Stimulated activated CD4-positive, alpha-beta T cell treated with anti-CD3 and anti-CD28 coated beads, TNF-alpha, amount 100 ng/mL, for 48 hours (primary cell): Measurements from ENCODE around the gene GOLGA7B.

Experiments used
- DNase-seq, 3 donors: peaks; one replicate each; pipeline ENCODE4 v3.0.0-alpha.2; 2020; ENCODE audit warnings: low read depth in 3 of 3

The GOLGA7B gene

GRCh38 chr10:97895915-97896314, 46.3 kb downstream of the GOLGA7B start:
- no peak for DNase-seq

- DNase-seq, result no peak
Measured at GRCh38 chr10:97896756-97897358, 47.2 kb downstream of the GOLGA7B start.

- no peak for DNase-seq
Measured at GRCh38 chr10:97898429-97898828, 48.8 kb downstream of the GOLGA7B start.

GRCh38 chr10:97901381-97901780, 51.7 kb downstream of the GOLGA7B start:
- no peak for DNase-seq

- DNase-seq, result no peak
Measured at GRCh38 chr10:97903128-97904017, 53.7 kb downstream of the GOLGA7B start.

GRCh38 chr10:97904018-97904381, 54.4 kb downstream of the GOLGA7B start:
- DNase-seq, result no peak

GRCh38 chr10:97904576-97904975, 54.9 kb downstream of the GOLGA7B start:
- no peak for DNase-seq

GRCh38 chr10:97905276-97905675, 55.6 kb downstream of the GOLGA7B start:
- no peak for DNase-seq

GRCh38 chr10:97907211-97907610, 57.6 kb downstream of the GOLGA7B start:
- DNase-seq, result no peak

- DNase-seq, result no peak
Measured at GRCh38 chr10:97907830-97908229, 58.2 kb downstream of the GOLGA7B start.

- DNase-seq, result no peak
Measured at GRCh38 chr10:97910661-97911060, 61.0 kb downstream of the GOLGA7B start.

- no peak for DNase-seq
Measured at GRCh38 chr10:97911217-97911616, 61.6 kb downstream of the GOLGA7B start.

GRCh38 chr10:97913193-97913592, 63.5 kb downstream of the GOLGA7B start:
- no peak for DNase-seq

GRCh38 chr10:97913614-97914013, 64.0 kb downstream of the GOLGA7B start:
- no peak for DNase-seq

GRCh38 chr10:97914171-97914836, 64.7 kb downstream of the GOLGA7B start:
- DNase-seq, result no peak

GRCh38 chr10:97914837-97915211, 65.2 kb downstream of the GOLGA7B start:
- peak; percentile 65 to 77 (median 74) for DNase-seq

GRCh38 chr10:97915346-97916131, 65.9 kb downstream of the GOLGA7B start:
- DNase-seq, result no peak

- no peak for DNase-seq
Measured at GRCh38 chr10:97916586-97916985, 66.9 kb downstream of the GOLGA7B start.

GRCh38 chr10:97919012-97919411, 69.4 kb downstream of the GOLGA7B start:
- no peak for DNase-seq

GRCh38 chr10:97920865-97921264, 71.2 kb downstream of the GOLGA7B start:
- no peak for DNase-seq
